Stomach (tissue), 9 donors: Measurements from ENCODE around the gene INPP1. TPM values are rescaled to one million over a fixed set of nuclear protein-coding genes. Genes with fewer than 3 reads are reported as not detected.

Experiments used
- DNase-seq, 2 donors: peaks; one replicate each; pipeline versions ENCODE4 v3.0.0 to v3.0.0-alpha.2; 2013 to 2019
- H3K27ac ChIP-seq, 5 donors: fragments of 200-600 bp in 4 of 5; sonication (generic) in 4 of 5; one replicate each; pipeline ENCODE4 v1.5.1; 2013 to 2019; ENCODE audit warnings: mild to moderate bottlenecking in 1 of 5, moderate library complexity in 1 of 5
- H3K27me3 ChIP-seq, 3 donors: fragments of 200-600 bp; sonication (generic); one replicate each; pipeline ENCODE4 v1.5.1; 2017 to 2019; ENCODE audit warnings: mixed run types in 1 of 3
- H3K36me3 ChIP-seq, 4 donors: fragments of 200-600 bp; sonication (generic); 1 replicate in 3 of 4; 2 replicates in 1 of 4; pipeline ENCODE4 v1.5.1; 2016 to 2019
- H3K4me1 ChIP-seq, 4 donors: fragments of 200-600 bp; sonication (generic); one replicate each; pipeline ENCODE4 v1.5.1; 2016 to 2019
- H3K4me3 ChIP-seq, 4 donors: fragments of 200-600 bp; sonication (generic) in 3 of 4; one replicate each; pipeline ENCODE4 v1.5.1; 2016 to 2019; ENCODE audit warnings: mild to moderate bottlenecking in 1 of 4
- H3K9me3 ChIP-seq, 4 donors: fragments of 200-600 bp; sonication (generic); one replicate each; pipeline ENCODE4 v1.5.1; 2016 to 2019
- EP300 ChIP-seq: sonication (generic); formaldehyde crosslinking; IDR thresholded peaks from one replicate; pipeline ENCODE4 v1.6.1; 2017; ENCODE audit warnings: antibody characterized with exemption
- POLR2A ChIP-seq, 4 donors: fragments of 450-650 bp; IDR thresholded peaks; one replicate each; pipeline ENCODE4 v1.6.1; 2016; ENCODE audit warnings: antibody characterized with exemption in 4 of 4, control low read depth in 2 of 4, mild to moderate bottlenecking in 1 of 4, moderate library complexity in 1 of 4
- POLR2AphosphoS5 ChIP-seq, 3 donors: sonication (generic); formaldehyde crosslinking; IDR thresholded peaks; one replicate each; pipeline ENCODE4 v1.6.1; 2016; ENCODE audit warnings: antibody characterized with exemption in 3 of 3
- WGBS, 5 donors: extraction: QIAGEN DNeasy Blood & Tissue Kit in 3 of 5; methylation state at CpG; one replicate each; pipeline versions ENCODE4 v1.1.5 to v1.1.7; 2013 to 2018; 5-methylcytosine and 5-hydroxymethylcytosine counted together
- intact Hi-C: fragments of 100-400 bp; cut with DNase I; formaldehyde crosslinking; loops from one replicate; pipeline ENCODE4 v1.15.1; 2023; ENCODE audit warnings: low total_unique reads
- polyA plus RNA-seq, 3 donors: library from polyadenylated mRNA; stranded (reverse); fragments of 200-250 nt; gene quantifications; one replicate each; pipeline ENCODE4 v1.2.3, GENCODE V29; 2013
- total RNA-seq, 5 donors: library from RNA; depleted of rRNA; stranded (reverse); fragments of >200 nt; gene quantifications; one replicate each; pipeline versions ENCODE4 v1.1.0 to v1.2.3, GENCODE V29; 2014 to 2016
- TF ChIP-seq, protein P1 (sequence below), 7 experiments: fragments of 450-650 bp in 4 of 7; fragments of 200-600 bp in 3 of 7; sonication (generic) in 3 of 7; IDR thresholded peaks; one replicate each; pipeline ENCODE4 v1.5.1; 2016 to 2019; ENCODE audit warnings: antibody characterized with exemption in 7 of 7, control low read depth in 2 of 7, mild to moderate bottlenecking in 1 of 7
- donor health status: healthy with polysubstance abuse.
- donor health status: Bipolar disorder and iron deficiency.
- donor health status: healthy.

The INPP1 gene
- total and polyA plus RNA-seq, 8 donors = 4.2 to 51.0 (median 25.5) TPM; not detected in 1

DNA sequence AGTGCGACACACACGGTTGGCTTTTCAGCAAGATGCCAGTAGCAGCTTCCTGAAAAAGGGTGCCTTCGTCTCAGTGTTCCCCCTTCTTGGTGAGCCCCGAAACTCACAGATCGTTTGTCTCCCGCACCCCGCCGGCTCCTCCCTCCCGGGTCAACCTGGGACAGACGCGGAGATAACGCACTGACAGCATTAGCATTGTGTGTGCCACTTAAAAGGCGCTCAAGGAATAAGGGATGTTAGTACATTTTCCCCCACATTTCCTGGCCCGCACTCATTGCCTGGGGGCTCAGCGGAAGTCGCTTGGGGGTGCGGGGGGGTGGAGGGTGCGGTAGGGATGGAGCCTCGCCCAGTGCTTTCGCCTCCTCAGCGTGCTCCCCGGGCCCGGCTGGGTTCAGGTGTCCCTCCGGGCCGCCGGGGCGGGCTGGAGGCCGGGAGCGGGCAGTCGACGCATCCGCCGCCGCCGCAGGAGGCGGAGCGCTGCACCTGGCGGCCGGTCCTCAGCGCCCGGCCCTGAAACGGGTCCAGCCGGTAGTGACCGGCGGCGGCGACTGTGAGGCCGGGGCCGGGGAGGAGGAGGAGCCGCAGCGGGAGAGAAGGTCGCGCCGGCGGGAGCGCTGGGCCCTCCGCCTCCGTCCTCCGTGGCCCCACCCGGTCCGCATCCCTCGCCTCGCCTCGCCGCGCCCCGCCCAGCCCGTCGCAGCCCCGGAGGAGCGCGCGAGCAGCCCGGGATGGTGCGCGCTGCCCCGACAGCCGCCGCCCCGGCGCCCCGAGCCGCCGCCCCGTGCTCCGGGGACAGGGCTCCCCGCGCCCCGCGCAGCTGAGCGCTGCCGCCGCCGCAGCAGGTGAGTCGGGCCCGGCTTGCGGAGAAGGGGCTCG lies 64.5 kb downstream of the INPP1 start, which contains the start of gene MFSD6:
TSS of gene MFSD6 (plus strand) at position 694 of the 876 bp plus-strand sequence. CDS start 27,675 bp downstream, outside the sequence.
- 1 to 5% (median 2%) methylated on average over 27 to 94 of the region's 98 CpGs for WGBS, 5 donors
- H3K4me1 ChIP-seq = peaks cover 27 to 51% (median 35%) of the 10 kb centered on the region in 4 donors
- DNase-seq = peak; percentile 74 to 87
- H3K4me3 ChIP-seq = peak within 1 kb of the TSS; percentile 77 to 87 (median 84)
- H3K36me3 ChIP-seq = no peaks in the 10 kb centered on the region
- intact Hi-C loops = loop anchor here (10.0 kb wide), 1 partner anchor 107 kb away; no protein-coding TSS in a partner anchor
- no peaks in the 10 kb centered on the region for H3K9me3 ChIP-seq
- peak within 1 kb of the TSS; percentile 92 to 98 (median 95) for H3K27ac ChIP-seq
- H3K27me3 ChIP-seq = no peaks in the 10 kb centered on the region
- TF ChIP-seq POLR2AphosphoS5 (IDR thresholded peaks at IDR 0.05) (peak in 2 of 3 donors; percentile 44 to 47), EP300 (no peak)

GRCh38 chr2:190408538-190409271 lies 65.3 kb downstream of the INPP1 start:
- peak in 2 of 3 donors; percentile 77 to 83 for TF ChIP-seq POLR2AphosphoS5 (IDR thresholded peaks at IDR 0.05)
- TF ChIP-seq POLR2A (IDR thresholded peaks at IDR 0.05) = no peak
- Histone ChIP-seq H3K27me3 (no peaks in the 10 kb centered on the region), H3K36me3 (no peaks in the 10 kb centered on the region), H3K4me3 (peak overlapping the region; percentile 77 to 87 (median 84)), H3K9me3 (no peaks in the 10 kb centered on the region), H3K27ac (peak overlapping the region; percentile 92 to 98 (median 95)), H3K4me1 (peaks cover 33 to 59% (median 42%) of the 10 kb centered on the region in 4 donors)
- peak; percentile 70 to 87 for DNase-seq
- WGBS, 5 donors = 0 to 3% (median 1%) methylated on average over 17 to 54 of the region's 54 CpGs
- intact Hi-C loops = loop anchor here (10.0 kb wide), 1 partner anchor 106 kb away; no protein-coding TSS in a partner anchor

GRCh38 chr2:190409616-190410015 lies 66.2 kb downstream of the INPP1 start:
- Histone ChIP-seq H3K27ac (peak overlapping the region in 4 of 5 donors; percentile 92 to 95 (median 94)), H3K4me1 (peaks cover 37 to 63% (median 47%) of the 10 kb centered on the region in 4 donors), H3K27me3 (no peaks in the 10 kb centered on the region), H3K36me3 (no peaks in the 10 kb centered on the region), H3K9me3 (no peaks in the 10 kb centered on the region), H3K4me3 (peak overlapping the region; percentile 77 to 87 (median 84))
- WGBS, 5 donors = 13 to 34% (median 18%) methylated on average over 2 of the region's 2 CpGs
- no peak for DNase-seq
- intact Hi-C loops = loop anchor here (10.0 kb wide), 1 partner anchor 105 kb away; no protein-coding TSS in a partner anchor
- TF ChIP-seq, protein P1, sequence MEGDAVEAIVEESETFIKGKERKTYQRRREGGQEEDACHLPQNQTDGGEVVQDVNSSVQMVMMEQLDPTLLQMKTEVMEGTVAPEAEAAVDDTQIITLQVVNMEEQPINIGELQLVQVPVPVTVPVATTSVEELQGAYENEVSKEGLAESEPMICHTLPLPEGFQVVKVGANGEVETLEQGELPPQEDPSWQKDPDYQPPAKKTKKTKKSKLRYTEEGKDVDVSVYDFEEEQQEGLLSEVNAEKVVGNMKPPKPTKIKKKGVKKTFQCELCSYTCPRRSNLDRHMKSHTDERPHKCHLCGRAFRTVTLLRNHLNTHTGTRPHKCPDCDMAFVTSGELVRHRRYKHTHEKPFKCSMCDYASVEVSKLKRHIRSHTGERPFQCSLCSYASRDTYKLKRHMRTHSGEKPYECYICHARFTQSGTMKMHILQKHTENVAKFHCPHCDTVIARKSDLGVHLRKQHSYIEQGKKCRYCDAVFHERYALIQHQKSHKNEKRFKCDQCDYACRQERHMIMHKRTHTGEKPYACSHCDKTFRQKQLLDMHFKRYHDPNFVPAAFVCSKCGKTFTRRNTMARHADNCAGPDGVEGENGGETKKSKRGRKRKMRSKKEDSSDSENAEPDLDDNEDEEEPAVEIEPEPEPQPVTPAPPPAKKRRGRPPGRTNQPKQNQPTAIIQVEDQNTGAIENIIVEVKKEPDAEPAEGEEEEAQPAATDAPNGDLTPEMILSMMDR (IDR thresholded peaks at IDR 0.05) = no peak
- TF ChIP-seq EP300 (no peak), POLR2A (IDR thresholded peaks at IDR 0.05) (no peak), POLR2AphosphoS5 (IDR thresholded peaks at IDR 0.05) (no peak)

GRCh38 chr2:190410166-190410565 lies 66.8 kb downstream of the INPP1 start:
- DNase-seq = no peak
- H3K4me3 ChIP-seq = peak overlapping the region in 1 of 4 donors; percentile 83
- peaks cover 37 to 65% (median 47%) of the 10 kb centered on the region in 4 donors for H3K4me1 ChIP-seq
- no peaks in the 10 kb centered on the region for H3K27me3 ChIP-seq
- WGBS, 5 donors = 37 to 70% (median 51%) methylated on average over 3 of the region's 3 CpGs
- TF ChIP-seq POLR2AphosphoS5 (IDR thresholded peaks at IDR 0.05) (no peak), POLR2A (IDR thresholded peaks at IDR 0.05) (no peak), EP300 (no peak)
- TF ChIP-seq, protein P1 (IDR thresholded peaks at IDR 0.05) = no peak
- peak overlapping the region in 1 of 5 donors; percentile 95 for H3K27ac ChIP-seq
- H3K36me3 ChIP-seq = no peaks in the 10 kb centered on the region
- H3K9me3 ChIP-seq = no peaks in the 10 kb centered on the region
- intact Hi-C loops = no loop called here

- peak overlapping the region in 1 of 5 donors; percentile 42 for H3K27ac ChIP-seq
- H3K27me3 ChIP-seq = no peaks in the 10 kb centered on the region
- no peak overlapping the region for H3K4me3 ChIP-seq
- TF ChIP-seq, protein P1 (IDR thresholded peaks at IDR 0.05) = no peak
- no peak for TF ChIP-seq POLR2AphosphoS5 (IDR thresholded peaks at IDR 0.05)
- 61 to 68% (median 64%) methylated on average over 3 of the region's 3 CpGs for WGBS, 5 donors
- no peak for DNase-seq
- peaks cover 37 to 85% (median 52%) of the 10 kb centered on the region in 4 donors for H3K4me1 ChIP-seq
- intact Hi-C loops = no loop called here
- H3K9me3 ChIP-seq = no peaks in the 10 kb centered on the region
- no peaks in the 10 kb centered on the region for H3K36me3 ChIP-seq
Observed at GRCh38 chr2:190412966-190413365, 69.6 kb downstream of the INPP1 start.
